ENCODE results near the gene LRIG1. TPM values are rescaled to one million over a fixed set of nuclear protein-coding genes. Genes with fewer than 3 reads are reported as not detected.

LRIG1 gene
- total RNA-seq, 1 donor from 2014 or later, result 30.2 TPM

DNA sequence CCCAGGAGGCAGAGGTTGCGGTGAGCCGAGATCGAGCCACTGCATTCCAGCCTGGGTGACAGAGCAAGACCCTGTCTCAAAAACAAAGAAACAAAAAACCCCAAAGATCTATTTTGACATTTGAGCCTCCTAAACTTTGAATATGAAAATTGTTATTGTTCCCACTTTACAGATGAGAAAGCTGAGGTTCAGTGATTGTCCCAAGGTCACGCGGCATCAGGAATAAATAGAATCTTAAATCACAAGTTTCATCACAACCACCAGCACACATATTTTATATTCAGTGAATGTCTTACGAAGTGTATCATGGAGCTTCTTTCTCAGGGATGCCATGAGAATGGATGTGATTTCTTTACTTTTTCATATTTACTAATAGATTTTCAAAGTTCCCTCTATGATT is 5.3 kb upstream of the LRIG1 start:
- DNase-seq, result no peak
- Mint-ChIP-seq H3K9me3 (ENCODE audit: unreplicated experiment) (peaks cover 4% of the 10 kb centered on the region), H3K4me3 (ENCODE audit: unreplicated experiment) (no peak overlapping the region), H3K4me1 (ENCODE audit: low read depth, unreplicated experiment) (peaks cover 2% of the 10 kb centered on the region), H3K27me3 (ENCODE audit: unreplicated experiment) (peaks cover 2% of the 10 kb centered on the region), H3K27ac (ENCODE audit: unreplicated experiment) (no peak overlapping the region), H3K36me3 (ENCODE audit: unreplicated experiment) (no peaks in the 10 kb centered on the region)
- TF ChIP-seq, protein P1, sequence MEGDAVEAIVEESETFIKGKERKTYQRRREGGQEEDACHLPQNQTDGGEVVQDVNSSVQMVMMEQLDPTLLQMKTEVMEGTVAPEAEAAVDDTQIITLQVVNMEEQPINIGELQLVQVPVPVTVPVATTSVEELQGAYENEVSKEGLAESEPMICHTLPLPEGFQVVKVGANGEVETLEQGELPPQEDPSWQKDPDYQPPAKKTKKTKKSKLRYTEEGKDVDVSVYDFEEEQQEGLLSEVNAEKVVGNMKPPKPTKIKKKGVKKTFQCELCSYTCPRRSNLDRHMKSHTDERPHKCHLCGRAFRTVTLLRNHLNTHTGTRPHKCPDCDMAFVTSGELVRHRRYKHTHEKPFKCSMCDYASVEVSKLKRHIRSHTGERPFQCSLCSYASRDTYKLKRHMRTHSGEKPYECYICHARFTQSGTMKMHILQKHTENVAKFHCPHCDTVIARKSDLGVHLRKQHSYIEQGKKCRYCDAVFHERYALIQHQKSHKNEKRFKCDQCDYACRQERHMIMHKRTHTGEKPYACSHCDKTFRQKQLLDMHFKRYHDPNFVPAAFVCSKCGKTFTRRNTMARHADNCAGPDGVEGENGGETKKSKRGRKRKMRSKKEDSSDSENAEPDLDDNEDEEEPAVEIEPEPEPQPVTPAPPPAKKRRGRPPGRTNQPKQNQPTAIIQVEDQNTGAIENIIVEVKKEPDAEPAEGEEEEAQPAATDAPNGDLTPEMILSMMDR (IDR thresholded peaks at IDR 0.05; ENCODE audit: partially characterized antibody, unreplicated experiment), result no peak

DNA sequence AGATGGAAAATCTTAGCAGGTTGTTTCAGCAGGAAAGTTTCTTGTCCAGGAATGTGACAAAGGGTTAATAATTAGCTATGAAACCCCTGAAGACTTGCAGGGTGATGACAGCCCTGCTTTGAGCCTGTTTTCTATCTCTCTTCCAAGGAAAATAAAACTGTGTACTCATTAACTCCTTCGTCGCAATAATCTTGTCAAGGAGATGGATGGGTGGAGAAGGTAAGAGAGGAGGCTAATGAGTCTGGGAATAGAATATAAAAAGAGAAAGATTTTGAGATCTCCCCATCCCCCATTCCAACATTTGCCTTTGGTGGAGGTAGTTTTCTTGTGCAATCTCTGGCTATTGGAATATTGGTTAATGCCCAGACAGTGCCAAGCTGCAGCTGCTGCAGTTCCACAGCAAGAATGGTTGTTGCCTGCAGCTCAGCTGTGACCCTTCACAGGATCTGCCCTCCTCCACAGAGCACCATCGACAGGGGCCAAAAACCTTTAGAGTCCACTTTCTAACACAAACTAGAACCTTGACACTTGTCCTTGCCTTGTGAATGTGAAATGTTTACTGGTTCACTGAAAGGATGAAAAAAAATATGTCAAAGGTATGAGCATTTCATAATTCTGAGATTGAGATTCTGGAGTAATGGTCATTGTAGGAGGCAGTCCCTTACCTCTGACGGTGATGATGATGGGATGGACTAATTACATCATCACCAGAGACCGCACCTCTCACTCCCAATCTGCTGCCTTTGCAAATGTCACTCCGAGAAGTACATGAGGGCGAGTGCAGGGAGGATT is 4.2 kb upstream of the LRIG1 start:
- no peak overlapping the region for H3K27ac Mint-ChIP-seq (ENCODE audit: unreplicated experiment)
- DNase-seq, result no peak
- peaks cover 2% of the 10 kb centered on the region for H3K27me3 Mint-ChIP-seq (ENCODE audit: unreplicated experiment)
- H3K4me1 Mint-ChIP-seq (ENCODE audit: low read depth, unreplicated experiment), result peaks cover 2% of the 10 kb centered on the region
- H3K36me3 Mint-ChIP-seq (ENCODE audit: unreplicated experiment), result no peaks in the 10 kb centered on the region
- TF ChIP-seq, protein P1 (IDR thresholded peaks at IDR 0.05; ENCODE audit: partially characterized antibody, unreplicated experiment), result no peak
- no peak overlapping the region for H3K4me3 Mint-ChIP-seq (ENCODE audit: unreplicated experiment)
- H3K9me3 Mint-ChIP-seq (ENCODE audit: unreplicated experiment), result peaks cover 5% of the 10 kb centered on the region

DNA sequence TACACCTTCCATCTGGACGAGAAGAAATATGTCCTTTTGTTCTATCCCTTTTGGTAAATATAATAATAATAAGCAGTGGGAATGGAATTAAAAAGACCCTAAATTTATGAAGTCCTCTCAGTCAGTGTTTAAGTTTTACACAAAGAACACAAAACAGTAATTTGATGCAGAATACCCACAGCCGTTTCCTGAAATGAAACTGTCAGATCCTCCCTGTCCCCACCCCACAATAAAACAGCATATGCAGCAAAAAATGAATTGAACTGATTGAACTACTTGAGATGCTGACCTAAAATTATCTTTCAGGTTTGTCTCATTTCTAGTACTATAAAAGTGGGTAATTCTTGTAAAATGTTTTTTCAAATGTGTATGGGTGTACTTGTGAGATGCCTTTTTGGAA is 2.2 kb upstream of the LRIG1 start:
- Mint-ChIP-seq H3K9me3 (ENCODE audit: unreplicated experiment) (peaks cover 11% of the 10 kb centered on the region), H3K4me3 (ENCODE audit: unreplicated experiment) (no peak overlapping the region), H3K27ac (ENCODE audit: unreplicated experiment) (no peak overlapping the region), H3K27me3 (ENCODE audit: unreplicated experiment) (peaks cover 4% of the 10 kb centered on the region), H3K4me1 (ENCODE audit: low read depth, unreplicated experiment) (peaks cover 7% of the 10 kb centered on the region), H3K36me3 (ENCODE audit: unreplicated experiment) (no peaks in the 10 kb centered on the region)
- TF ChIP-seq, protein P1 (IDR thresholded peaks at IDR 0.05; ENCODE audit: partially characterized antibody, unreplicated experiment), result no peak
- no peak for DNase-seq

DNA sequence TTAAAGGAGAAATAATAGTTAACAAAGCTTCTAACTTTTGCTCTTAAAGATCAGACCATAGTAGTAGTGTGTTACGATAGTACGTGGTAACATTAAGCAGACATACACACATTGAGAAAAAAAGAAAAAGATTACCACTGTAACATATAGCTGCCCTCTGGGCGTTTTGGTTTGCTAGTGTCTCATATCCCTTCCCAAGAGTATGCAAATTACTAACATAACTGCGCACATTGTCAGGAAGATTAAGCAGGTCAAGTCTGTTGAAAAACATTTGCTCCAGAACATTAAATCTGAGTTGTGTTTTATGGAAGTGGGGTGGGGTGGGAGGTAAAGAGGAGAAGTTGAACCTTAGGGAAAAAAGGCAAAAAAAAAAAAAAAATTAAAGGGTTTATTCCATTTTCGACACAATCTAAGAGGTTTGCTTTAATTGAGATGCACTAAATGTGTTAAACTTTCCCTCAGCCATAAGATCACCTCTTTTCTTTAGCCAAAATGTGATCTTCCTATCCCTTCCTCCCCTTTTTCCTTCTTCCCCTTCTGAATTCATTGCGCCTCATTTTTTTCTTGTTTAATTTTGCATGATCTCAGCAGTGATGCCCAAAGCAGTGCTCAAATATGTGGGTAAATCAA is 1.5 kb upstream of the LRIG1 start:
- TF ChIP-seq, protein P1 (IDR thresholded peaks at IDR 0.05; ENCODE audit: partially characterized antibody, unreplicated experiment), result no peak
- no peak overlapping the region for H3K27ac Mint-ChIP-seq (ENCODE audit: unreplicated experiment)
- peaks cover 4% of the 10 kb centered on the region for H3K27me3 Mint-ChIP-seq (ENCODE audit: unreplicated experiment)
- peaks cover 9% of the 10 kb centered on the region for H3K4me1 Mint-ChIP-seq (ENCODE audit: low read depth, unreplicated experiment)
- peaks cover 11% of the 10 kb centered on the region for H3K9me3 Mint-ChIP-seq (ENCODE audit: unreplicated experiment)
- no peak for DNase-seq
- peak overlapping the region; percentile 35 for H3K4me3 Mint-ChIP-seq (ENCODE audit: unreplicated experiment)
- H3K36me3 Mint-ChIP-seq (ENCODE audit: unreplicated experiment), result no peaks in the 10 kb centered on the region
